Raji (cell line): ENCODE results near the gene GDF15.

ENCODE experiments used
- POLR2A ChIP-seq: IDR thresholded peaks from 2 replicates; pipeline ENCODE4 v1.6.1; 2011; ENCODE audit warnings: low read depth, low read length, control low read depth; ENCODE audit not compliant: insufficient read depth

The GDF15 gene

DNA sequence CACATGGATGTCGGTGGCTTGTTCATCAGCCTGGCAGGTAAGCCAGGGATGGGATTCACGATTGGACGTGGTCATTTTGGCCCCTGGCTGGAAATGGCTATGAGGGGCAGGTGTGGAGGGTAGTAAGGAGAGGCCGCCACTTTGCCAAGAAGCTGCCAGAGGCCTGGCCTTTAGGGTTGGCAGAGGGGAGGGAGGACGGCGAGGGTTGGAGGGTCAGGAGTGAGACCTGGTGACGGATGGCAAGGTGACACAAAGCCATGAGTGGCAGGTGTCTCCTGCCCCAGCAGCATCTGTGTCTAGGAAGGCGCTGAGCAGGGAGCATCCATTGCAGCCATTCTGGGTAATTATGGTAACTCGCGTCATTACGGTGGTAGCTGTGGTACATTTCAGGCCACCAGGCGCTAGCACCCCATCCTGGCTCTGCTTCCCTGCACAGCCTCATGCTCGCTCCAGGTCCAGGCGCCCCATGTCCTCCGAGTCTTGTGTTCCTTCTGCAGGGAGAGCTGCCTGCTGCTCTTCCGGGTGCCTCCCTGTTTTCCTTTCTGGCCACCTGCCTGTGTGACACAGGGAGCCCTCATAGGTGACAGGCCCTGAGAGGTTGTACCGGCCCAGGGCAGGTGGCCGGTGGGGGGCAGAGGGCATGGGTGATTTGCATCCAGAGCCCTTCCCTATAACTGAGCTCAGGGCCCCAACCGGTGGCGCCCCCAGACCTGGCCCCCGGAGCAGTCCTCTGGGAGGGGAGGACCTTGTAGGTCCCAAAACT, 37.5 kb downstream of the GDF15 start:
- TF ChIP-seq POLR2A, result no peak

DNA sequence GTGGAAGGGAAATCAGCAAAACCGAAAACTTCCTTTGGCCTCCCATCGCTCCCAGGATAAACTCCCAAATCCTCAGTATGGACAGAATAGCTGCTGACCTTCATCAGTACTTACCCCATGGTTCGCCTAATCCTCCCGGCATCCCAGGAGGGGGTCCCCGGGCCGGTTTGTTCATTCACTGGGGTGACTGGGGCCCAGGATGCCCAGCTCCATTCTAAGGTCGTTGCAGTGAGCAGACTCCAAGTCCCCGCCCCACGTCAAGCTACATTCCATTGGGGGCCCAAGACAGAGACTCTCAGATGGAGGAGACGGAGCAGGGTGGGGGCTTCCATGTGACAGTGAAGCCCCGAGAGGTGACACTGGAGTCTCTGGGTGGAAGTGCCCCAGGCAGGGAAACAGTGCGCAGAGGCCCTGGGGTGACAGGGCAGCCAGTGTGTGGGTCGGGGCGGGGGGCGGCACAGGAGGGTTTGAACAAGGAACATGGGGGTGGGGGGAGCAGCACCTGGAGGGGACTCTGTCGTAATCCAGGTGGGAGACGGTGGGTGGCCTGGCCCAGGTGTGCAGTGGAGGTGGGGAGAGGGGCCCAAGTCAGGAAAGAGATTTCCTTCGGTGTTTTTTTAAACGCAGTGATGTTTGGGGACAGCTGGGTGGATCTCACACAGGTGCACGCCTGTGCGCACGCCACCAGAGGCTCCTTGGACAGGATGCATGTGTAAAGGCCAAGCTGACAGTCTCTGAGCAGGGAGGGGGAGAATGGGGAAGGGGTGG, 38.3 kb downstream of the GDF15 start:
- no peak for TF ChIP-seq POLR2A

DNA sequence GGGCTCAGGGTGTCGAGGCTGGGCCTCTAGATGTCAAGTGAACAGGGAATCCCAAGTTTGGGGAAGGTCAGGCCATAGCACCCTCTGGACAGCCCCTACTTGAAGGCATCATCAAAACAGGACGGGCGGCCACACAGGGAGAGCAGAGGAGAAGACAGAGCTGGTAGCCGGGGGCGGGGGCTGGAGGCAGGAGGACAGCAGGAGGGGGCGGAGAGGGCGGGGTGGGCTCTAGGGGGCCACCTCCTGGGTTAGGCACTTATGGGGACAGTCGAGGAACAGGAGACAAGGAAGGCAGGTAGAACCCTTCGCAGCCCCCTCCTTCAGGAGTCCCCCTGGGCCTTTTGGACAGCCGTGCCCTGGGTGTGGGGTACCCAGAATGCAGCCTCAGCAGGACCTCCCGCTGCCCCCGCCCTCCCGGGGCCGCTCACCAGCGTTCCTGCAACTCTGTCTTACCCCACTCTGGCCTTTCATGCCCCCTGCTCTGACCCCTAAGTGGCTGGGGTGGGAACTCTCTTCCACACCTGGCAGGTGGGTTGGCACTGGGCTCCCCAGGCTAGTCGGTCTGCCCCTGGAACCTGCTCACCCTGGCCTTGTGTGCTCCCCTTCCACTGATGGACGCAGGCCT, 39.0 kb downstream of the GDF15 start:
- TF ChIP-seq POLR2A, result no peak

DNA sequence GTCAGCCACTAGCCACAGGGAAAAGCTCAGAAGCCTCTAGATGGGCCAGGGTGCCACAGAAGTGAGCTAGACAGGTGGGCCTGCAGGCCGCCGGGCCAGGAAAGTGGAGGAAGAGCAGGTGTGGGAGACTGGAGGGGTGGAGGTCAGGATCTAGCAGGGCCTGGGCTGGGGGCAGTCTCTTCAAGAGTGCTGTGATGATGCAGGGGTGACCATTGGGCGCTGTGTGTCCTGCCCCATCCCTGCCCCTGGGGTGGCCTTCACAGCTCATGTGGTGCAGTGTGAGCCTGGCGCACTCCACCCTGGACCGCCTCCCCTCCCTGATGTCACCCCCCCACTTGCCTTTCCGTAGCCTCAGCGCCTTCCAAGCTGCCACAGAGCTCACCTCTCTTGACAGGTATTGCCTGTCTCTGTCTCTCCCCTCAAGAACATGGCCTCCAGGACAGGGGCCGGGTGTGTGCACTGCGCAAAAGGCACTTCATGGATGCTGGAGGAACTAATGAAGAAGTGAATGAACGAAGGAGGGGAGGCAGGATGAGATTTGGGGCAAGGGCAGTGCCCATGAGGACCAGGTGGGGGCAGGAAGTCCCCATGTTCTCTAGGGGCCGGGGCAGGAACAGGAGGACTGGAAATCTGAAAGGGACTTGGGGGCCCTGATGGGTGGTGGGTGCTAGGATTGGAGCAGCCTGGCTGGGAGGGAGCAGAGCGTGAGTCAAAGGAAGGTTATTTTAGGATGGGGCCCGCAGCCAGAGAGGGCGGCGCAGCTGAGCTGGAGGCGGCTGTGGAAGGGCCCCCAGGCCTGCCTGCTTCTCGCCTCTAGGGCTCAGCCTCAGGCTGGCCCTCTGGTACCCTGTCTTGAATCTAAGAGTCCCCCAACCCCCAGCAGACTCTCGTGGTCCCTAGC, 39.8 kb downstream of the GDF15 start:
- TF ChIP-seq POLR2A, result no peak

DNA sequence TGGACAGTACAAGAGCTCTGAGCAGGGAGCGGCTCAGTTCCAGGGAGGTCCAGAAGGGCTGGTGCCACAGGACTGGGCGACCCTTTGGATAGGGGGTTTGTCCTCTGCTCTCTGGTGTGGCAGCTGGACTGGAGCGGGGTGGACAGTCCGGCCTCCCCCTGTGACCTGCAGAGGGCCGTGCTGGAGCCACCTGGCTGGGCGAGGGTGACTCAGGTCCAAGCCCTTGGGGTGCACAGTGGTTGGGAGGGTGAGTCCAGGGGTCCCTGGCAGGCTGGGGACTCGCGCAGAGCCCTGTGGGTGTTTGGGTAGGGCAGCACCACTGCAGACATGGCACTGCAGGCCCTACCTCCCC, 40.4 kb downstream of the GDF15 start:
- no peak for TF ChIP-seq POLR2A

DNA sequence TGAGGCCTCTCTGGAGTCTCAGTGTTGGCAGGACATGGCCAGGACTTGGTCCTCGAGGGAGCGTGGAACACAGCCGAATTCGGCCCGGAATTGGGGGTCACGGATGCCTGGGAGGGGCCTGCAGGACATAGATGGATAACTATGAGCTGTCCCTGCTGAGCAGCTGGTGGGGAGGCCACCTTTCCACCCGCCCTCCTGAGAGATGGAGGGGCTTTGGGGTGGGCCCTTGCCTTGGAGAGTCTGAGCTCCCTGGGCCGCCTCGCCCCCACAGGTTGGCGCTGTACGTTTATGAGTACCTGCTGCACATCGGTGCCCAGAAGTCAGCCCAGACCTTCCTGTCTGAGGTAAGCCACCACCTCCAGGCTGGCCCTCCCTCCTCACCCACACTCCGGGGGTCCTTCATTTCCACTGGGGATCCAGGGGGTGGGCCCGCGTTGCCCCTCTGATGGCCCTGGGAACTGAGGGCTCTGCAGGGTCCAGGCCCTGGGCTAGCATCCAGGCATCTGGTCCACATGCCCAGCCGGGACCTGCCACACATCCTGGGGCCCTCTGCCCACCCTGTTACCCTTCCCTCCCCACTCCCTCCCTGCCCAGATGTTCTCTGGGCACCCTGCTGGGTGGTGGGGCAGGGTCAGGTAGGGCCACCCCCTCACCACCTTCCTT, 41.3 kb downstream of the GDF15 start:
- TF ChIP-seq POLR2A, result no peak

DNA sequence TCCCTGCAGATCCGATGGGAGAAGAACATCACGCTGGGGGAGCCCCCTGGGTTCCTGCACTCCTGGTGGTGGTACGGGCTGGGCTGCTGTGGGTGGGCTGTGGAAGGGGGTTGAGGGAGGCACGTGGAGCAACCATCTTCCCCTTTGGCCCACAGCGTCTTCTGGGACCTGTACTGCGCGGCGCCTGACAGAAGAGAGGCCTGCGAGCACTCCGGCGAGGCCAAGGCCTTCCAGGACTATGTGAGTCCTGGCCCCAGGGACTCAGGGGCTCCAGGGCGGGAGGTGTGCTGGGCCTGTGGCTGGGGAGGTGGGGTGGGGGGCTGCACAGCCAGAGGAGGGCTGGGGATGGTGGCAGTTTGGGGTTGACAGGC, 41.8 kb downstream of the GDF15 start:
- TF ChIP-seq POLR2A, result no peak

DNA sequence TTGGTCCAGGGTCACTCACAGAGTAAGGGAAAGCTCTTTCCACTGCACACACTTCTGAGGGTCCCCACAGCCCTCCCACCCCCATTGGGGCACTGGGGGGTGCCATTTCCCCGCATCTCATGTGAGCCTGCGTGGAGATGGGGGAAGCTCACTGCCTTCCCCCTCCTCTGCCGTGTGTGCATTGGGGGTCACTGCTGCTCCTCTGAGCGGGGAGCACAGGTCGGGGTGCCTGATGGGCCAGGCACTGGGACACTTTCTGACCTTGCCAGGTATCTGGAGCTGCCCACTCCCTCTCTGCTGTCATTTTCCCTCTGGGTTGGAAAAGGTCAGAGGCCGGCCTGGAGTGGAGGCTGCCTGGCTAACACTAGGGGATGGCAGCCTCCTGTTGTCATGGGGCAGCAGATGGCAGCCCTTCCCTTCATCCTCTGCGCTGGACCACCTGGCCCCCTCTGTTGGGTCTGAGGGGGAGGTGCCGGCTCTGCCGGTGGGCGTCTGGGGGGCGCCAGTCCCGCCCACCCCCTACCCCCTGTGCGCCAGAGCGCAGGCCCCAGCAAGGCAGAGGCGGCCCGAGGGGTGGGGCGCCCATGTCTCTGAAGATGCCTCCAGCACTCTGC, 42.3 kb downstream of the GDF15 start:
- TF ChIP-seq POLR2A, result no peak

DNA sequence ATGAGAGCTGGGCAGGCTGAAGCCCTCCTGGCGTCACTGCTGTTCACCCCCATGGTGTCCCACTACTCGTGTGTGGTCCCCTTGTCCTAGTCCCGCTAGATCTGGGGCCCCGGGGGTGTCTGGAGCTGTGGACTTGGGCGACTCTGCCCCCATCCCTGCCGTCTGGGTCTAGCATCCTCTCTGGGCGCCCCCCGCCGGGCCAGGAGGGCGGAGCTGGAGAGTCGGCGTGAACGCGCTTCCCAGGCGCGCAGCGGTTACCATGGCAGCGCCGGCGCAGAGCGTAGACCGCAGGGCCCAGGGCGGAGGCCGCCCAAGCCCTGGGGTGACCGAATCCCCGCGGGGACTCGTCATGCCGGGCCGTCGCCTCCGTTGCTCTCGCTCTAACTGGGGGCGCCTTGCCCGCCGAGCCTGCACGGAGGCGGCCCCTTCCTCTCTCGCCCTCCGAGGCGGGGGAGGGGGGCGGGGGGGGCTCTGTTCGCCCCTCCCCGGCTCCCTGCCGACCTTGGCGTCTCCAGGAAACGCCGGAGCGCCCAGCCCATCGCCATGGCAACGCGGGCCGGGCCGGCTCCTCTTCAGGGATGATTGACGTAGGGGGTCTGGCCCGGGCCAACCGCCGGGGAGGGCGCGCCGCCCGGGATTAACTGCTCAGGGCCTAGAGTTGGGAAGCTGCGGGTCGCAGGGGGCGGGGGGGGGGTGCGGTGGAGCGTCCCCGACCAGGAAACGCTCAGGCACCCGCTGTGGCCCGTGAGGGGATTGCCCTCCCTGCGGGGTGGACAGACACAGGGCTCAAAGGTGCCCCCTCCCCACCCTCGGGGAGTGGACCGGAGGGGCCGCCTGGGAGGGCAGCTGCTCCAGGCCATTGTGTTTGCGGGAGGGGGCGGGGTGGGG, 43.1 kb downstream of the GDF15 start:
- no peak for TF ChIP-seq POLR2A

DNA sequence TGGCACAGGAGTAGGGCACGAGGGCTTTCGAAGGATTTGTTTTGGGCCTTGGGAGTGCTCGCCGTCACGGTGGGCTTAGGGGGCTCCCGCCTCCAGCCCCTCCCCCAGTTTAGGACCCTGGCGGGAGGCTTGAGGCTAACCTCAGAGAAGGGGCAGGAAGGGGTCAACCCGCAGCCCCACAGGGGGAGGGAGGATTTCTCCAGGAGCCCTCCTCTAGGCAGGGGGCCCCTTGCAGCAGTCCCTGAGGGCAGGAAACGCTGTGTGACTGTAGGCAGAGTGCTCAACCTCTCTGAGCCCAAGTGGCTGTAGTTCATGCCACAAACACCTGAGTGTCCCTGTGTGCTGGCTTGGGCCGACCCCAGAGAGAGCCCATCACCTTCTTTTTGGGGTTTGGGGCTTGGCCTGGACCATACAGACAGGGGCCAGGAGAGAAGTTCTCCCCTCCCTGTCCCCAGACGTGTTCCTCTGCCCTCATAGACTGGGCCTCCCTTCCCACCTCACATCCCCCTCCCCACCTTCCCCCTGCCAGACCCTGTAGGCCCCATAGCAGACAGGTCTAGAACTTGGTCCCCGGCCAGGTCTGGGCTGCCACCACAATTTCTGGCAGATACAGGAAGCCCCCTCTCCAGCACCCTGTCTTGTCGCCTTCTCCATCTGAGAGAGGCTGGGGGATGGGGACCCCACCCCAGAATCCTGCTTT, 43.9 kb downstream of the GDF15 start:
- TF ChIP-seq POLR2A, result no peak

DNA sequence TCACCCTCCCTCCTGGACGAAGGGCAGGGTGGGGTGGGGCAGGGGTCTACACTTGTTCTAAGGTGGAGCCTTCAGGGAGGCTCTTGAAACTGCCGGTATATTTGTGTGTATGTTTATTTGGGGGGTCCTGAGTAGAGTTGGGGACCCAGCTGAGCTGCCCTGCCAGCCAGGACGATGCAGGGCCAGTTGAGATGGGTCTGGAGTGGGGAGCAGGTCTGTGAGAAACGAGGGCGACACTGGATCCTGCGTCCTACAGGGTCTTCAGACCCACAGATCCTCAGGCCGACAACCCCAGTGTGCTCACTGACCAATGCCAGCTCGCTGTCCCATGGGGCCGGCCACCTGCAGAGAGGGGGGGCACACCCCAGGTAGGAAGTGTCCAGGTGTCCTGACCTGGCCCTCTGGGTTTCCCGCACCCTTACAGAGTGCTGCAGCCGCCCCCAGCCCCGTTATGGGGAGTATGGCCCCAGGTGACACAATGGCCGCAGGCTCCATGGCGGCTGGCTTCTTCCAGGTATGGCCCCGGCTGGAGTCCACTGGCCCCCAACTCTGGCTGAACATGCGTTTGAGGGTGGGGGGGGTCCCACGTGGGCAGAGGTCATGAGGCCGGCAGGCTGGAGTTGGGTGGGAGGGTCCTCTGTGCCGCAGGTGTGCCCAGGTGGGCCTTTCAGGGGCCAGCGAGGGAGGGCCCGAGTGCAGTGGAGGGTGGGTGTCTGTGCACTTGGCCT, 44.6 kb downstream of the GDF15 start:
- TF ChIP-seq POLR2A, result no peak
